ENCODE measurements around the gene PAPOLA. TPM values are rescaled to one million over a fixed set of nuclear protein-coding genes. Genes with fewer than 3 reads are reported as not detected.
A peak's percentile ranks its signal among the peaks of the same experiment; 100 is the strongest.
"Not testable (repeated sequence)": the region's sequence is repeated elsewhere in the genome, so short reads cannot be mapped to it uniquely, and the experiment has no call there.

Gene PAPOLA
- polyA plus RNA-seq, 1 donor, result 279 TPM

- no peak for DNase-seq
Observed at GRCh38 chr14:96501217-96501739, 904 bp upstream of the PAPOLA start.

DNA sequence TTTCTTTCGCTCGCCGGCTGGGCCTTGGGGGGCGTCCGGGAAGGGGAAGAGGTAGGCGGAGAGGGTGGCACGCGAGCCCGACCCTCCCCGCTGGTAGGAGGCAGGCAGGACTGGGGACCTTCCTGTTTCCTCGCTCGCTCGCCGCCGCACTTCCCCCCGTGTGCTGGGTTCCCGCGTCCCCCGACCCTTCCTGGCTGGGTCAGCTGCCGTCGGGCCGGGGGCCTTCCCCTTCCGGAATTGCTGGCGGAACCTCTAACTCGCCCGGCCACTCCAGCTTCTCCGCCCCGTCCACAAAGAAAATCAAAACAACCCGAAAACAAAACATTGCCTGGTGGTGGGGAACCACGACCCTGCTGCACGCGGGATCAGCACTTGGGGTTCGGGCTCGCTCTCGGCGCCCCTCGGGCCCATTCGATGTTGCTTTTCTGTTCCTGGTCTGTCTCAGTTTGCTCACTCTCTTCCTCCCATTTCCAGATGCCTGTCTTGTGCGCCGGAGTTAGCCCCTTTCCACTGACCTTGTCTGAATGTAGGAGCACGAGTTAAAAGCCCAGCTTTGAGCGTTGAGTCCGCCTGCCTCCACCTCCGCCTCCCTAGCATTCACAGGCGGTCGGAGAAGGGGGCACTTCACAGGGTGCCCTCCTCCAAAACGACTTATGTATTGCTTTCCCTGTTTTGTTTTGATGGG lies 581 bp downstream of the PAPOLA start:
- peak; percentile 56 for DNase-seq

GRCh38 chr14:96503306-96503679 lies 1.1 kb downstream of the PAPOLA start:
- DNase-seq, result no peak

DNA sequence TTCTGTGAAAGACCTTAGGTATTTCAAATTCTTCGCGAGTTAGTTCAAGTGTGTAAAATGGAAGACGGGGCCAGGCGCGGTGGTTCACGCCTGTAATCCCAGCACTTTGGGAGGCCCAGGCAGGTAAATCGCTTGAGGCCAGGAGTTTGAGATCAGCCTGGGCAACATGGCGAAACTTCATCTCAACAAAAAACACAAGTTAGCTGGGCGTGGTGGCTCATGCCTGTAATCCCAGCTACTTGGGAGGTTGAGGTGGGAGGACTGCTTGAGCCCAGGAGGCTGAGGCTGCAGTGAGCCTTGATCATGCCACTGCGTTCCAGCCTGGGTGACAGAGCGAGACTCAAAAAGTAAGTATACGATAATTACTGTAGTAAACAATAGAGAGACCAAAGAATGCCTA lies 2.2 kb downstream of the PAPOLA start:
- not testable (repeated sequence) for DNase-seq

- DNase-seq, result no peak
Observed at GRCh38 chr14:96507723-96508122, 5.5 kb downstream of the PAPOLA start.

- DNase-seq, result no peak
Observed at GRCh38 chr14:96508900-96509299, 6.7 kb downstream of the PAPOLA start.

DNA sequence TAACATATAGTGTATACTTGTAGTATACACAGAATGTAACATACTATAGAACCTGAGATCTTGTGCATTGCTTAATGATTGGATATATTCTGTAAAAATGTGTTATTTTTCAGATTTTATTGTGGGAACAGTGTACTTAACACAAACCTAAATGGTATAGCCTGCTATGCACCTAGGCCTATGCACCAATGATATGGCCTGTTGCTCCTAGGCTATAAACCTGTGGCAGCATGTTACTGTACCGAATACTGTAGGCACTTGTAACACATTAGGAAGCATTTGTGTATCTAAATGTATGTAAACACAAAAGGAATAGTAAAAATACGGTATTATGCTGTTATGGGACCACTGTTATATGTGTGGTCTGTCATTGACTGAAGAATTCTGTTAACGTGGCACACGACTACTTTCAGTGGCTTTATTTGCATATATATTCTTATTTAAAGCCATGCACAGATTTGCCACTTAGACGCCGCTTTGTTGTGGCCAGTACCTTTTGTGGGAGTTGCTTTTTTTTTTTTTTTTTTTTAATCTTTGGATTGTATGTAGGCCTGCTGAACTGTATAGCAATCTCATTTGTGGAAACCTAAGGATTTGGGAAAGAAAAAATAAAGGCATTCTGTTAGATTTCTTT lies 7.4 kb downstream of the PAPOLA start:
- DNase-seq, result no peak

DNA sequence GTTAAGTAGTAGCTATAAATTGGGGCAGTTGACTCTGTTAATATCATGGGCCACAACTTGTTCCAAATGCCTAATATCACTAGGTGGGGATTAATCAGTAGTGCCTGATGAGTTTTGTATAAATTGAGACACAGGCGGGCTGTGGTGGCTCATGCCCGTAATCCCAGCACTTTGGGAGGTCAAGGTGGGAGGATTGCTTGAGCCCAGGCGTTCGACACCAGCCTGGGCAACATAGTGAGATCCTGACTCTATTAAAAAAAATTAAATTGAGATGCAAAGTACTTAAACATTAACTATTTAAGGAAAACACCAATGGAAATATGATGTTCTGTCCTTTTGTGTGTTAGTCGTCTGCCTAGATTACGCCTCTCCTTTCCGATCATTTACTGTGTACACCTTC lies 9.0 kb downstream of the PAPOLA start:
- DNase-seq, result no peak

DNA sequence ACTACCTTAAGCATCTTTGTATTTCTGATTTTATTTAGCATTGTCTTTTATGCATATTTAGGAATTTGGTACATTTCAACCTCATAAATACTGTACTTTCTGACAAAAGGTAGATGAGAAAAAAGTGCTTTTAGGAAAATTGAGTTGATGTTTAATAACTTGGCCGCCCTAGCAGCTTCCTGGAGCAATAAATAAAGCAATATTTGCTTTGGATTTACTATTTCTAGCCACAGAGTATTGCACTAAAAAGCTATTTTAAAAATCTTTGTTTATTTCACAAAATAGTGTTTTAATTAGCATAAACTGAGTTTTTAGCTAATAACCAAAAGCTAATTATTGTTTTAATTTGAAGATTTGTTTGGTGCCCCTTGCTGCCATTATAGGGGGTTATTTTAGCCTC lies 9.5 kb downstream of the PAPOLA start:
- no peak for DNase-seq

DNA sequence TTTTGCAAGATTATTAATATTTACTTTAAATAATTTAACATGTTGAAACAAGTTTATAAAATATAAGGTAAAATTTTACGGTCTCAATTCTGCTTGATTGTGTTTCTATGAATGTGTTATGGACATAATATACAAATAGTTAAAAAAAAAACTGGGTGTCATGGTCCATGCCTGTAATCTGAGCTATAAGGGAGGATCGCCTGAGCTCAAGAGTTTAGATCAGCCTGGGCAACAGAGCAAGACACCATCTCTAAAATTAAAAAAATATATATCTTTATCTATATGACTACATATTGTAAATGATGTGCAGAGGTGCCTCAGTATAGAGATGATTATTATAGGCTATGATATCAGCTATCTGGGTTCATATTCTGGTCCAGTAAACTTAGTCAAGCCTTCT lies 9.9 kb downstream of the PAPOLA start:
- DNase-seq, result no peak

DNA sequence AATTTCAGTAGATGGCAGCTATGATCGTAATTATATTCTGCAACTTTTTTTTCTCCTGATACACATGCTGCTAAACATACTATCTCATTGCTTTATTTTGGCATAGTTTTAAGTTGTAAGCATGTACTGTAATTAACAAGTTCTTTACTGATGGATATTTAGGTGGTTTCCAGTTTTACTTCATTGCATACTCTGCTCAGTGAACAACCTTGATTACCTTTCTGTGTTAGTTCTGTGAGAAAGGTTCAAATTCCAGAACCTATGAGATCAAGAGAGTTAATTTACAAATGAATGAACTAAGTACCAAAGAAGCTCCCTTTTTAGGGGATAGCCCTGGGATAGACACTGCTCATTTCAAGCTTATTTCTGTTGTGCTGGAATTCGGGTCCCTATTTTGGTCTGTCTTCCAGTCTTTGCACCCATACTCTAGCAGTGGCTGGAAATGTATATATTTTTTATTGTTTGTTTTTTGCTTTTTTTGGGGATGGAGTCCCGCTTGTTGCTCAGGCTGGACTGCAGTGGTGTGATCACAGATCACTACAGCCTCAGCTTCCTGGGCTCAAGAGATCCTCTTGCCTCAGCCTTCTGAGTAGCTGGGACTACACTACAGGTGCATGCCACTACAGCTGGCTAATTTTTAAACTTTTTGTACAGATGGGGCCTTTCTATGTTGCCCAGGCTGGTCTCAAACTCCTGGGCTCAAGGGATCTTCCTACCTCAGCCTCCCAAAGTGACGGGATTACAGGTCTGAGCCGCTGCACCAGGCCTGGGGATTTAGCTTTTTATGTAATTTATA lies 10.6 kb downstream of the PAPOLA start:
- DNase-seq, result no peak

GRCh38 chr14:96514694-96515093 lies 12.5 kb downstream of the PAPOLA start:
- DNase-seq, result no peak

GRCh38 chr14:96515731-96516130 lies 13.5 kb downstream of the PAPOLA start:
- no peak for DNase-seq

DNA sequence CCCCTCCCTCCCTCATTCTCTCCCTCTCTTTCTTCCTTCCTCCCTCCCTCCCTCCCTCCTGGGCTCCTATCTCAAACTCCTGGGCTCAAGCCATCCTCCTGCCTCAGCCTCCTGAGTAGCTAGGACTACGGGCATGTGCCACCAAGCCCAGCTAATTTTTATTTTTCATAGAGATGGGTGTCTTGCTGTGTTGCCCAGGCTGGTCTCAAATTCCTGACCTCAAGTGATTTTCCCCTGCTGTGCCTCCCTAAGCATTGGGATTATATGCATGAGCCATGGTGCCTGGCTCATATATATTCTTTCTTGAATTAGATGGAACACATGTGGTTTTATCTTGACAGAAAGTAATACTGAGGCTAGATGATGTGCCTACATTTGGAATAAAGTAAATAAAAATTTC lies 14.2 kb downstream of the PAPOLA start:
- DNase-seq, result no peak

GRCh38 chr14:96519970-96520369 lies 17.8 kb downstream of the PAPOLA start:
- no peak for DNase-seq

GRCh38 chr14:96525452-96525851 lies 23.3 kb downstream of the PAPOLA start:
- no peak for DNase-seq

DNA sequence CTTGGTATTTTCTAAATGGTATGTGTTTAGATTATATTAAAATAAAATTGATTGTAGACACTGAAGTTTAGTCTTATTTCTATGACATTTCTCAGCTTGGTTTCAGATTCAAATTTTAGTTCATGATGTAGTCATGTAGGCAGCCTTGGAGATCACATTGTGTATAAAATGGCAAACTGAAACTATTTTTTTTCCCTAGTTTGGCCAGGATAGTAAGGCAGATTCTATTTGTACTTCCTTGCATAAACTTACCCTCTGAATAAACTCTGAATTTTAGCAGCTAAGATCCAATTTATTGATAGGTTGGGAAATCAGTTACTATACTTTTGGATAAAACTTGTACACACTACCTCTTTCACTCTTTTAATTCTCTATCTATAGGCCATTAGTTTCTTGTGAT lies 30.4 kb downstream of the PAPOLA start:
- DNase-seq, result no peak

- no peak for DNase-seq
Observed at GRCh38 chr14:96536807-96537206, 34.6 kb downstream of the PAPOLA start.

GRCh38 chr14:96538097-96538989 lies 36.2 kb downstream of the PAPOLA start:
- DNase-seq, result no peak

- DNase-seq, result peak; percentile 15
Observed at GRCh38 chr14:96538990-96539317, 36.8 kb downstream of the PAPOLA start.

DNA sequence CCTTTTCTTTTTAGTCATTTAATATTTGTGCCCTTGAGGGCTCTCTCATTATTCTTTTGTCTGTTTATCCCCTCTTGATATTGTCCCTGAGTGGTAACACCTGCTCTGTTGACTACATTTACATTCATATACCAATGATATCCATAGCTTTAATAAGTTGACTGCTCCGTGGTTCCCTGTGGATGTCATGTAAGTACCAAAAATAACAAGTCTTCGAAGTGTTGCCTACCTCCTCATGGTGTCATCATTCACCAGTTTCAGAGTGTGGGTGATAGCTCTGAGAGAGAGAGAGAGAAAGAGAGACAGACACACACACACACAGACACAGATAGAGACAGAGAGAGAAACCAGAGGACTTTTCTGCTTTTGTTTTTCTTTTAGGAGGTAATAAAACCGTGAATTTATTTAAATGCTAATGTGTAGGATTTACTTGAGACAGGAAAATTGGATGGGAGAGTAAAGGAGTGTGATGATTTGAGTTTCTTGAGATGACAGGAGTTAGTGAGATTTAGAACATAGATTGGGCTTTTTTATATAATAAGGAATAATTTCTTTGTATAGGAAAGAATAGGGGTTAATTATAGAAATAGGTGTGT lies 52.2 kb downstream of the PAPOLA start:
- no peak for DNase-seq

DNA sequence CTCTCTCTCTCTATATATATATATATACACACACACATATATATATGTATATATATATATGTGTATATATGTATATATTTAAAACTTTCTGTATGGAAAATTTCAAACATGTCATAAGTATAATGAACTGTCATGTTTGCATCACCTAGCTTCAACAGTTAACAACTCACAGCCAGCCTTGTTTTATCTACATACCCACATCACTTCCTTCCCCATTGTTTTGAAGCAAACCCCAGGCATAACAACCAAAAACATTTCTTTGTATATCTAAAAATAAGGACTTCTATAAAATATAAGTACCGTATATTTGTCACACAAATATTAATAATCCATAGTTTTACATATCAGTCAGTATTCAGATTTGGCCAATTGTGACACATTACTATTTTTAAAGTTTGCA lies 57.4 kb downstream of the PAPOLA start:
- DNase-seq, result no peak

All from left kidney (tissue), 2 donors.